T-helper 2 cell (primary cell): ENCODE data around the gene ZBTB34.

Experiments used
- DNase-seq, 5 experiments: peaks; one replicate each; pipeline versions ENCODE4 v3.0.0 to v3.0.0-alpha.2; 2012 to 2022

The ZBTB34 gene

GRCh38 chr9:126877418-126877817, 17.0 kb downstream of the ZBTB34 start:
- DNase-seq = peak in 1 of 5 experiments; percentile 35

DNA sequence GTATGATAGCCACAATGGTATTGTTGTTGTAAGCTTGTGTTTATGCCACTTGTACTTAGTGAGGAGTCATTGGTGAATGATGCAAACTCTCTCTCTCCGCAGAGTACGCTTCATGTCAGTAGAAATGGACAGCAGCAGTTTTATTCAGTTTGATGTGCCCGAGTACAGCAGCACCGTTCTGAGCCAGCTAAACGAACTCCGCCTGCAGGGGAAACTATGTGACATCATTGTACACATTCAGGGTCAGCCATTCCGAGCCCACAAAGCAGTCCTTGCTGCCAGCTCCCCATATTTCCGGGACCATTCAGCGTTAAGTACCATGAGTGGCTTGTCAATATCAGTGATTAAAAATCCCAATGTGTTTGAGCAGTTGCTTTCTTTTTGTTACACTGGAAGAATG, 18.8 kb downstream of the ZBTB34 start:
- DNase-seq = no peak

- no peak for DNase-seq
Measured at GRCh38 chr9:126880226-126880946, 19.9 kb downstream of the ZBTB34 start.

GRCh38 chr9:126880947-126881332, 20.5 kb downstream of the ZBTB34 start:
- DNase-seq = no peak

DNA sequence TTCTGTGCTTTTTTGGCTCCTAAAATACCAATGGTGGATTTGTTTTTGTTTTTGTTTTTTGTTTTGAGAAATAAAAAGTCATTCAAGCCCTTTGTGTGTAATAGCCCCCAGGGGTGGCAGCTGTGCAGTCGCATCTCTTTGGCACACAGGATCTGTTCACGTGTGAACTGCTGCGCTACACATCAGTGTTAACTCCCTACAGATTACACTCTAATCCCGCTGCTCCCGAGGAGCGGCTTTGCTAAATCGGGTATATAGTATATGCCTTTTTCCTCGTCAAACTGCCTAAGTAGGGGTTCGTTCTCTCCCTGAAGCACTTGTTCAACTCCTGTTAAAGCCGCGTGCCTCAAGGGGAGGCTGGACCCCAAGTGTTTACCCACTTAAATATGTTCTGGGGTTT, 22.3 kb downstream of the ZBTB34 start:
- no peak for DNase-seq

DNA sequence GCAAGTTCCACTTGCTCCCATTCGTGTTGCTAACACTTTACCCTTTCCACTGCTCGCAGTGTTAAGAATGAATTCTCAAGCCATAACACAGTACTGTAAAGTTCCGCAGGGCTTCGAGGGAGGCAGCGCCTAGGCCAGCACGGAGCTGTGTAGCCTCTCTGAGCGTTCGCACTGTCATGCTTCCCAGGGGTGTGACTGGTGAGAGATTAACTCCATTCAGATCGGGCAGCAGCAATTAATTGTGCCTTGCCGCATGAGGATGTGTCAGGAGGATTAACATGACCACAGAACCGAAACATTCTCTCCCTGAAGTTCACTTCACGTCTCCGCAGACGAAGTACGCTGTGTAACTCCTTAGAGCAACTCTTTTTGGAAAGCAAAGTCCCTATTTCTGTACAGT, 23.2 kb downstream of the ZBTB34 start:
- no peak for DNase-seq

GRCh38 chr9:126885131-126885641, 24.7 kb downstream of the ZBTB34 start:
- no peak for DNase-seq

GRCh38 chr9:126886034-126886822, 25.8 kb downstream of the ZBTB34 start:
- DNase-seq = no peak

DNA sequence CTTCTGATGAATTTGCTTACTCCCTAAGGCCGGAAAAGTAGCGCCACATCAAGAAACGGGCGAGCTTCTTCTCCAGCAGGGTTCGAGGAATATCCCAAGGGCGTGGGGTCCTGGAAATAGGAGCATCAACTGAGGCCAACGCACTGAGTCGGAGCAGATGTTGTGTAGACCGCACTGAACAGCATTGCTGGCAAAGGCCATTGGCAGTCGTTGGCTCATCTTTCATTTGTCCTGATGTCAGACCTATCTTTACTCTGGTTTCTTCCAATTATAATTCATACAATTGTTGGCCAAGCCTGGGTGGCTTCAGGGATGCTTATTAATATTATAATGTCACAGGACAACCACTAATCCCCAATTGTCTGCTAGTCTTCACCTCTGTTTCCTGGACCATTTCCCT, 26.5 kb downstream of the ZBTB34 start:
- no peak for DNase-seq

GRCh38 chr9:126891676-126892075, 31.2 kb downstream of the ZBTB34 start:
- no peak for DNase-seq

GRCh38 chr9:126893079-126893478, 32.6 kb downstream of the ZBTB34 start:
- DNase-seq = no peak

- no peak for DNase-seq
Measured at GRCh38 chr9:126894052-126894603, 33.7 kb downstream of the ZBTB34 start.

DNA sequence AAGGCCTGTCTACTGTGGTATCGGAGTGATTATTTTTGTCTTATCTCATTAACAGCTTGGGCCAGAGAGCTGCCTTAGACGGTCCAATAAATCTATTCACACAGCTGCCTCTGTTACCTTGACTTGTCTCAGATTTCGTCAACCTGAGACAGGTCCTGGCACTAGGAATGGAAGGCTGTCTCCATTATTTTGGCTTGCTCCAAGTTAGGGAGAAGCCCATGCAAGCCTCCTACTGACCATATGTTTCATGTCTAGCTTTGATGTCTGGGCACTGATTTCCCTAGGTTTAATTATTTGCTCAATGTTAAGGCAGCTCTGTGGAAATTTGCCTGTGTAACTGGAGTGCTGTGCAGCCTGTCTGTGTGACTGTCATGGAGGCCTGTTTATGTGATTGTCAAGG, 41.8 kb downstream of the ZBTB34 start:
- no peak for DNase-seq

DNA sequence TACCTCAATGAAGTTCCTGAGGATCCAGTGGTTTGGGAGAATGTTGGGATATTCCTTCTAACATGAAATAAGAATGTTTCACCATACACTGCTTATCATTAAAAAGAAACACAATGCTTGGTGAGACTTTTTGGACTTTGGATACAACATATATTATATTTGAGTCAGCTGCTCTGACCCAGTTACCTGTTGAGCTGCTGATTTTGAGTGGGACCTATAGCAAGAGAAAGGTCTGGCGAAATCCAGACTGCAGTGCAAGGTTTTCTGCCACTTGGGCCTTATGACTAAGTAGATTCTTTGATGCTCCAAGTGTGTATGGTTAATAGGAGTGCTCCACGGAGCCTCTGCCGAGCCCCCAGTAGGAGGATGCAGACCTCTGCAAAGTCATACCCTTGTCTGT, 44.1 kb downstream of the ZBTB34 start:
- no peak for DNase-seq

DNA sequence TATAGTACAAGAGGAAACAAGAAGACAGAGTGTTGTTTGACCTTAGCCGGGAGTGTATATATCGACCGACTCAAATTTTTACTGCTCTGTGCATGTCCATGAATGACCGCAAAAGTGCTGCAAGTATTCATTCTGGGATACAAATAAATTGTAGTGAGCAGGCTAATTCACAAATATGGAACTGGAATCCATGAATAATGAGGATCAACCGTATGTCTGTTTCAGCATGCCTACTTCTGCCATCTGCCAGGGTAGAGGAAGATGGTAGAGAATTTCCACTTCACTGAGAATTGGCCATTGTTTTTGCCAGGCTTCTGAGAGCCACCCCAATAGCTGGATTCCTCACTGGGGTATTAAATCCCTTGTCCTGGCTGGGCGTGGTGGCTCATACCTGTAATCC, 45.7 kb downstream of the ZBTB34 start:
- DNase-seq = no peak

DNA sequence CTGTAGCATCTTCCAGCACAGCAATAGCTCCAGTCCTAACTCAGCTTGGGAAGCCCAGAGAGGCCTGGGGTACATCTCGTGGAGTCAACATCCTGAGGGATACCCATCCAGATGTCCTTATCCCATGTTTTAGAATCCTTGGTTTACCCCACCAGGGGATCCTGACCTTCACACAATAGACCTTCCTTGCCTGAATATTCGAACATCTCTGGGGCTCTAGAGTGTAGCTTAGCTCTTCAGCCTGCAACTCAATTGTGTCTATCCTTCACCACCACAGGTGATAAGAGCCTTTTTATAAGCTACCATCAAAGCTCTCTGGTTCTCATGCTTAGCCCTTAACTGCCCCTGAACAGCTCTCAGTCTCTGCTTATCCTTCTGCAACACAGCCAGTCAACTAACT, 46.6 kb downstream of the ZBTB34 start:
- no peak for DNase-seq

- DNase-seq = peak; percentile 70 to 91 (median 85)
Measured at GRCh38 chr9:126914458-126915280, 54.2 kb downstream of the ZBTB34 start, which contains the start of gene RALGPS1. Gene RALGPS1, plus strand, starts transcription at chr9:126914782. Its CDS starts 47,508 bp downstream, at chr9:126962290.

GRCh38 chr9:126915281-126915816, 54.9 kb downstream of the ZBTB34 start:
- DNase-seq = peak; percentile 7 to 40 (median 11)

DNA sequence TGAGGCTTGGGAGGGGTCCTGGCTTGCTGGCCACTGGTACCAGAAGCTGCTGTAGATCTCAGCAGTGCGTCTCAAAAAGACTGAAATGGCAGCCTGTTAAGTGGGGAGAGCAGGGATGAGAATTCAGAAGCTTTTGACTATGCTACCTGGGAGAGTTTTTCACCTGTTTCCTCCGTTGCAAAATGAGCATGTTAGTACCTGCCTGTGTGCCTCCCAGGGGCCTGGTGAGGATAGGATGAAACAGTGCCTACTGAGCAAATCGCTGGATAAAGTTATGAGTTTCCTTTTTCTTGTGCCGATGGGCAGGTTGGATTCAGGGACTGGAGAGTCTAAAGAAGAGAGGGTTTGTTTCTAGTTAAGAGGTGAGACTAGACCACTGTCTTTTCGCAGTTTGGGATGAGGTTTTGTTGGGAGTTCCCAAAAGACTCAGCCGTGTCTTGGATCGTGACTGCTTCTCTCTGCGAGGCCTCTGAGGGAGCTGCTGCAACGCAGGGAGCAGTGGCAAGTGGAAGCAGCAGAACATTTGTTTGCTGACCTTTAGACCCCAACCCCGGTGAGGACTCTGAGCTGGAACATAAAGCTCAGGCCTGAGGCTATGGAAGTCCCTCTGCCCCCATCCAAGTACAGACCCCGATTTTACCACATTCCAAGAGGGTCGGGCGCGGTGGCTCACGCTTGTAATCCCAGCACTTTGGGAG, 55.6 kb downstream of the ZBTB34 start:
- DNase-seq = no peak

DNA sequence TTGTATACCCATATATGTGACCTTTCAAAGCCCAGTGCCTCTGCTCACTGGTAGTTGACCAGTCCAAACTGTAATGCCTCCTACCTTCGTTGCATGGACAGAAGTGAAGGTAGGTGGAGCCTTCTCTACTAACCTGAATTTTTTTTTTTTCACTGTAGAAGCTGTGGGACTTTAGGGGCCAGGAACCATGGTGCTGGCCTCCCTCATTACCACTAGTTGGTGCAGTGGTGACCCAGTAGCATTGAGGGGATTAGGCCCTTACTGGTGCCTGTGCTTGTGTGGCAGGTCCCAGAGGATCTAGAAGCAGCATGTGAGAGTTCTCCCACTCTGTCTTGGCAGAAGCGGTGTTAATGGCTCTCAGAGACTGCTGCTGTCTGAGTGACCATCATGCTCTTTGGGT, 56.5 kb downstream of the ZBTB34 start:
- DNase-seq = peak in 1 of 5 experiments; percentile 11

DNA sequence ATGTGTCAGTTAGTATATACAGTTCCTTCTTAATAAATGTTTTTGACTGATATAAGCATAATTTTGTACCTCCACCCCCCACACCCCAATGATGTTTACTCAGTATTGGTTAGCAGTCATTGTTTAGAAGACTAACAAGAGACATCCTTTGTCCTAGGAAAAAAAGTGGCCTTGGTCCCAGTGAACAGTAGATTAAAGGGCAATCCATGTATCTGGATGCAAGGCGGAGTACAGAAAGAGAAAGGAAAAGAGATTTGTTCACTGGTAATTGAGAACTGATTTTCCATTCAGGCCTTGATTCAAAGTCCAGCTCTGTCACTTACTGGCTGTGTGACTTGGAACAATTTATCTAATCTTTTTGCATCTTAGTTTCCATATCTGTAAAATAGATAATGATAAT, 58.8 kb downstream of the ZBTB34 start:
- no peak for DNase-seq

GRCh38 chr9:126925876-126926275, 65.4 kb downstream of the ZBTB34 start:
- DNase-seq = no peak
